AG09309 (cell line): ENCODE measurements around the gene TMEM145.

Source experiments
- DNase-seq: peaks from one replicate; pipeline ENCODE4 v3.0.0-alpha.2; 2010; ENCODE audit warnings: low read depth
- H3K4me3 ChIP-seq: 2 replicates; pipeline ENCODE4 v1.5.1; 2011; ENCODE audit warnings: mild to moderate bottlenecking, low read depth, low read length, moderate library complexity; ENCODE audit not compliant: control insufficient read depth
- CTCF ChIP-seq: IDR thresholded peaks from 2 replicates; pipeline ENCODE4 v1.5.1; 2011; ENCODE audit warnings: mild to moderate bottlenecking, low read depth, low read length, inconsistent platforms; ENCODE audit not compliant: insufficient read depth, control insufficient read depth; ENCODE audit errors: missing control alignments

The TMEM145 gene

GRCh38 chr19:42367929-42368328 is 54.8 kb downstream of the TMEM145 start:
- H3K4me3 ChIP-seq = no peak overlapping the region
- no peak for TF ChIP-seq CTCF
- no peak for DNase-seq

GRCh38 chr19:42368360-42368759 is 55.3 kb downstream of the TMEM145 start:
- no peak for DNase-seq
- no peak overlapping the region for H3K4me3 ChIP-seq
- no peak for TF ChIP-seq CTCF

GRCh38 chr19:42368765-42369164 is 55.7 kb downstream of the TMEM145 start:
- DNase-seq = no peak
- TF ChIP-seq CTCF = no peak

GRCh38 chr19:42369433-42370067 is 56.4 kb downstream of the TMEM145 start:
- no peak for DNase-seq
- no peak overlapping the region for H3K4me3 ChIP-seq
- no peak for TF ChIP-seq CTCF

More at GRCh38 chr19:42368765-42369164, 55.7 kb downstream of the TMEM145 start:
- no peak overlapping the region for H3K4me3 ChIP-seq

GRCh38 chr19:42370068-42370520 is 57.0 kb downstream of the TMEM145 start:
- DNase-seq = no peak
- H3K4me3 ChIP-seq = no peak overlapping the region

GRCh38 chr19:42370626-42371175 is 57.6 kb downstream of the TMEM145 start:
- no peak overlapping the region for H3K4me3 ChIP-seq
- no peak for DNase-seq
- TF ChIP-seq CTCF = no peak

More at GRCh38 chr19:42370068-42370520, 57.0 kb downstream of the TMEM145 start:
- TF ChIP-seq CTCF = no peak
